Muscle layer of colon (tissue), 2 donors: ENCODE measurements around the gene ZNF333.
"Not testable (repeated sequence)": the region's sequence is repeated elsewhere in the genome, so short reads cannot be mapped to it uniquely, and the experiment has no call there.

Experiments used
- H3K27ac ChIP-seq: one replicate; pipeline ENCODE4 v1.7.0; 2013; ENCODE audit warnings: low read depth, mild to moderate bottlenecking, low read length, moderate library complexity
- H3K27me3 ChIP-seq, 2 donors: one replicate each; pipeline ENCODE4 v1.7.0; 2013; ENCODE audit warnings: low read length in 2 of 2, mild to moderate bottlenecking in 2 of 2; ENCODE audit not compliant: insufficient read depth in 2 of 2, control insufficient read depth in 1 of 2
- H3K36me3 ChIP-seq: one replicate; pipeline ENCODE4 v1.7.0; 2013; ENCODE audit warnings: mild to moderate bottlenecking, low read length; ENCODE audit not compliant: insufficient read depth
- H3K4me1 ChIP-seq: one replicate; pipeline ENCODE4 v1.7.0; 2013; ENCODE audit warnings: mild to moderate bottlenecking, low read length; ENCODE audit not compliant: insufficient read depth
- H3K4me3 ChIP-seq, 2 donors: one replicate each; pipeline ENCODE4 v1.7.0; 2013; ENCODE audit warnings: low read length in 2 of 2, low read depth in 1 of 2, mild to moderate bottlenecking in 1 of 2, moderate library complexity in 1 of 2
- H3K9ac ChIP-seq: one replicate; pipeline ENCODE4 v1.7.0; 2013; ENCODE audit warnings: low read length
- H3K9me3 ChIP-seq: one replicate; pipeline ENCODE4 v1.7.0; 2013; ENCODE audit warnings: mild to moderate bottlenecking, low read length
- donor health status: abdominal sarcoma.
- donor health status: Adenocarcinoma of cecum.

Gene ZNF333

DNA sequence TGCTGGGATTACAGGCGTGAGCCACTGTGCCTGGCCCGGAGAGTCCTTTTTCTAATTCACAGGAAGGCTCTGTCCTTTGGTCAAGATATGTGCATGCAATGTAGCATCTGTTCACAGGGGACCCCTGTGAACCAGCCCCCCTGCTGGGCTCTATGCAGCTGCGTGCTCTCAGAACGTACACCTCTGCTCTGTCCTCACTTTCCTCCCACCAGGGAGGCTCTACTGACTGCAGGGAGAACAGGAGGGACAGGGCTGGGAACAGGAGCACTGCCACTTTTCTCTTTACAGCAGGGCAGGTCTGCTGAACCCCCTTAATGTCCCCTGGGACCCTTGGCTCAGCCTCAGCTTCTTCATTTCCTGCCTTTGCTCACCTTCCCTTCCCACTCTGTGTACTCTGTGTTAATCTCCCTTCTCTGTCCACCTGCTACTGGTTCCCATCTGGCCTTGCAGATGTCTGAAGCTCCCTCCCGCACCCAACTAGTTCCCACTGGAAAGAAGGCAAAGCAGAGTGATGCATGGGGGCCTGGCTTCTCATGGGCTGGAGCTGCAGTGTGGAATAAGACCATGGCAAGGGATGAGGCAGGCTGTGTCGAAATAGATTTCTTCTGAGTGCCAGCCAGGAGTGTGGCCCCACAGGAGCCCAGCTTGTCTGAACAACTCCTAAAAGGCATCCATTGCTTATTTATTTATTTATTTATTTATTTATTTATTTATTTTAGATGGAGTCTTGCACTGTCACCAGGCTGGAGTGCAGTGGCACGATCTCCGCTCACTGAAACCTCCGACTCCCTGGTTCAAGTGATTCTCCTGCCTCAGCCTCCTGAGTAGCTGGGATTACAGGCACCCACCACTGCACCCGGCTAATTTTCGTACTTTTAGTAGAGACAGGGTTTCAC, 81.3 kb downstream of the ZNF333 start:
- H3K36me3 ChIP-seq = no peaks in the 10 kb centered on the region

DNA sequence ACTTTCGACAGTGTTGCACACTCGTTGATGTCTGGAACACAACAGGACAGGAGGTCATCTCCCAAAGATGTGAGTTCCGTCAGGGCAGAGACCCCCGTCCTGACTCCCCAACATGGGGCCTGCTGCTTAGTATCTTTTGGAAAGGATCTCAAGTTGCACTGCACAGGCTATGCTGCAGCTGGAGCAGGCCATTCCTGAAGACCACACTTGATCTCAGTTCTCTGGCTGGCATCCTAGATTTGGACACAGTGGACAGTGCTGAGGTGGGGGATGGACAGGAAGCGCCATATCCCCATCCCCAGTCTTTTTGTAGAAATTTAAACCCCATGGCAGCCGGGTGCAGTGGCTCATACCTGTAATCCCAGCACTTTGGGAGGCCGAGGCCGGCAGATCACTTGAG, 82.6 kb downstream of the ZNF333 start:
- H3K4me1 ChIP-seq = no peaks in the 10 kb centered on the region
- no peaks in the 10 kb centered on the region for H3K9me3 ChIP-seq
- H3K27ac ChIP-seq = no peak overlapping the region
- peaks cover 0 to 16% of the 10 kb centered on the region in 2 donors for H3K27me3 ChIP-seq
- no peaks in the 10 kb centered on the region for H3K36me3 ChIP-seq
- H3K4me3 ChIP-seq = no peak overlapping the region
- H3K9ac ChIP-seq = no peak overlapping the region

More for the DNA sequence above, 81.3 kb downstream of the ZNF333 start:
- no peak overlapping the region for H3K4me3 ChIP-seq
- no peak overlapping the region for H3K9ac ChIP-seq
- peaks cover 0 to 12% of the 10 kb centered on the region in 2 donors for H3K27me3 ChIP-seq
- no peaks in the 10 kb centered on the region for H3K4me1 ChIP-seq
- no peak overlapping the region for H3K27ac ChIP-seq
- no peaks in the 10 kb centered on the region for H3K9me3 ChIP-seq

DNA sequence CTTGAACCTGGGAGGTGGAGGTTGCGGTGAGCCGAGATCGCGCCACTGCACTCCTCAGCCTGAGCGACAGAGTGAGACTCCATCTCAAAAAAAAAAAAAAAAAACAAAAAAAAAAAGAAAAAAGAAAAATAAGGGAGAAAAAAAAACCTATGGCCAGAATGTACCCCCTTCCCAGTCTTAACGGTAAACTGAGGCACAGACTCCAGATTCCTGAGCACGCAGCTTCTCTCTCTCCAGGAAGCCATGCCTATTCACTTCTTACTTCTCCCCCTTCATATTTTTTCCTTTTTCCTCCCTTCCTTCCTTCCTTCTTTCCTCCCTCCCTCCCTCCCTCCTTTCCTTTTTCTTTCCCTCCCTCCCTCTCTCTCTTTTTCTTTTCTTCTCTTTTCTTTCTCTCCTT, 83.1 kb downstream of the ZNF333 start:
- no peak overlapping the region for H3K9ac ChIP-seq
- no peaks in the 10 kb centered on the region for H3K9me3 ChIP-seq
- H3K36me3 ChIP-seq = no peaks in the 10 kb centered on the region
- no peaks in the 10 kb centered on the region for H3K4me1 ChIP-seq
- H3K27me3 ChIP-seq = peaks cover 0 to 16% of the 10 kb centered on the region in 2 donors
- H3K4me3 ChIP-seq = no peak overlapping the region
- H3K27ac ChIP-seq = no peak overlapping the region

DNA sequence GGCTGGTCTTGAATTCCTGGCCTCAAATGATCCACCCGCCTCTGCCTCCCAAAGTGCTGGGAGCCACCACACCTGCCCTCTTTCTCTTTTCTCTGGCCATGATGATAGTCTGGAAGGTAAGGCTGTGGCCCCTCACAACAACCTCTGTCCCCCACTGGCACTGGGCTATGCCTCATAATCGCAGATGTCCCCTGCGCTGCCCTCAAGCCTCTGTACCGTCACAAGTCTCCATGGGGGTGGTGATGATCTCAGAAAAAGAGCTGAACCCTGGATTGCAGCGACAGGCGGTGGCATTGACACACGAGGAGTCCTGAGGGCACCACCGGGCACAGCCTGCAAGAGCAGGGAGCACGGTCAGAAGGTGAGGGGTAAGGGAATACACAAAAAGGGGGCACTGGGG, 83.9 kb downstream of the ZNF333 start:
- H3K9ac ChIP-seq, H3K9me3 ChIP-seq, H3K4me3 ChIP-seq, H3K27ac ChIP-seq, H3K27me3 ChIP-seq, H3K4me1 ChIP-seq, H3K36me3 ChIP-seq: not testable (repeated sequence)

DNA sequence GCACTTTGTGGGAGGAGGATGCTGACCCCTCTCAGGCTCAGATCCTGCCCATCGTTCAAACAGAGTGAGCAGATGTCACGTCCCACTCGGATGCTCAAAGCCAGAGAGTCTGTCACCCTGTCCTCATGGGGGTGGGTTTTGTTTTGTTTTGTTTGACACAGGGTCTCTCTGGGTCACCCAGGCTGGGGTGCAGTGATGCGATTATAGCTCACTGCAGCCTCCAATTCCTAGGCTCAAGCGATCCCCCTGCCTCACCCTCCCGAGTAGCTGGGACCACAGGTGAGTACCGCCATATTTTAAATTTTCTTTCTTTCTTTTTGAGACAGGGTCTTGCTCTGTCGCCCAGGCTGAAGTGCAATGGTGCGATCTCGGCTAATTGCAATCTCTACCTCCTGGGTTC, 84.5 kb downstream of the ZNF333 start:
- no peak overlapping the region for H3K9ac ChIP-seq
- peaks cover 0 to 10% of the 10 kb centered on the region in 2 donors for H3K27me3 ChIP-seq
- H3K4me3 ChIP-seq = no peak overlapping the region

GRCh38 chr19:14775326-14775725, 85.5 kb downstream of the ZNF333 start:
- H3K9ac ChIP-seq, H3K27me3 ChIP-seq, H3K27ac ChIP-seq, H3K4me1 ChIP-seq, H3K4me3 ChIP-seq, H3K36me3 ChIP-seq, H3K9me3 ChIP-seq: not testable (repeated sequence)

More for the DNA sequence above, 84.5 kb downstream of the ZNF333 start:
- Histone ChIP-seq H3K4me1 (no peaks in the 10 kb centered on the region), H3K9me3 (no peaks in the 10 kb centered on the region), H3K36me3 (no peaks in the 10 kb centered on the region), H3K27ac (no peak overlapping the region)

GRCh38 chr19:14775869-14776586, 86.2 kb downstream of the ZNF333 start:
- no peak overlapping the region for H3K9ac ChIP-seq
- H3K4me1 ChIP-seq = no peaks in the 10 kb centered on the region
- no peak overlapping the region for H3K4me3 ChIP-seq
- H3K27ac ChIP-seq = no peak overlapping the region
- no peaks in the 10 kb centered on the region for H3K36me3 ChIP-seq
- H3K9me3 ChIP-seq = no peaks in the 10 kb centered on the region
- peaks cover 0 to 10% of the 10 kb centered on the region in 2 donors for H3K27me3 ChIP-seq

- not testable (repeated sequence) for H3K27ac ChIP-seq, H3K27me3 ChIP-seq, H3K4me3 ChIP-seq, H3K4me1 ChIP-seq, H3K9me3 ChIP-seq, H3K9ac ChIP-seq, H3K36me3 ChIP-seq
Measured at GRCh38 chr19:14777645-14778044, 87.8 kb downstream of the ZNF333 start.

DNA sequence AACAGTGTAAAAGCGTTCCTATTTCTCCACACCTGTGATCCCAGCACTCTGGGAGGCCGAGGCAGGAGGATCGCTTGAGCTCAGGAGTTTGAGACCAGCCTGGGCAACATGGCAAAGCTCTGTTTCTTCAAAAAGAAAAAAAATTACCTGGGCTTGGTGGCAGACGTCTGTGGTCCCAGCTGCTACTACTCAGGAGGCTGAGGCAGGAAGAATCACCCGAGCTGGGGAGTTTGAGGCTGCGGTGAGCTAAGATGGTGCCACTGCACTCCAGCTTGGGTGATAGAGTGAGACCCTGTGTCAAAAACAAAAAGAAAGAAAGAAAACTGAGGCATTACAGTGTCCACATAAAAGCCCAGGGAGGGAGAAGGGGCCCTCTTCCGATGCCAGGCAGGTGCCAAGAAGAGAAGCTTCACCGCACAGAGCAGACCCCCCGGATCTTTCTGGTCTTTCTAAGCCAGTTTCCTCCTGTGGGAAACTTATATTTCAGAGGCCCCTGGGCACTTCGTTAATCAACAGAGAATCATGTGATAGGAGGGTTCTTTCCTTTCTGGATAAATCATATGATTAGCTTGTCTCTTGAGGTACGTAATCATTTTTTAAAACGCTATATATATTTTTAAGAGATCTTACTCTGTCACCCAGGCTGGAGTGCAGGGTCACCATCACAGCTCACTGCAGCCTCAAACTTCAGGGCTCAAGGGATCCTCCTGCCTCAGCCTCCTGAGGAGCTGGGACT, 88.4 kb downstream of the ZNF333 start, which contains the start of gene ADGRE2:
Gene ADGRE2, minus strand, starts transcription at position 451 of the 736 bp plus-strand sequence. CDS start 1,804 bp downstream, outside the sequence.
- H3K27me3 ChIP-seq, H3K36me3 ChIP-seq, H3K9ac ChIP-seq, H3K4me3 ChIP-seq, H3K27ac ChIP-seq, H3K9me3 ChIP-seq, H3K4me1 ChIP-seq: not testable (repeated sequence)

DNA sequence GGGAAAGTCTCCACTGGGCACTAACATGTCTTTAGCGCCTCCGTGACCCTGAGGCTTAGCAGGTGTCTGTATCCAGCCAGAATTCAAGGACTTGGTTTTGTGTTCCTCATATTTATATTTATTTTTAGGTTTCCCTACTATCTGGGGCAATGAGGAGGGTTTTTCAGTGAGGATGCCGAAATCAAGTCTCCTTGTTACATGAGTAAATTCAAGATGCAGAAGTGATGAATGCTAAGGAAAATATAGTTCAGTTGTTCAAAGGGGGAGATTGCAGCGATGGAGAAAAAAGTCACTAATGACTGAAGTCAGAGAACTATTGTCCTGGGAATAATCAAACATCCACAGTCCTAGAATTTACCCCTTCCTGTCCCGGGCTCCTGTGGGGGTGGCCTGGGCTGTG, 89.3 kb downstream of the ZNF333 start:
- Histone ChIP-seq H3K4me1 (no peaks in the 10 kb centered on the region), H3K9ac (no peak overlapping the region), H3K27me3 (peaks cover 0 to 10% of the 10 kb centered on the region in 2 donors), H3K36me3 (no peaks in the 10 kb centered on the region), H3K27ac (no peak overlapping the region), H3K9me3 (no peaks in the 10 kb centered on the region), H3K4me3 (no peak overlapping the region)

- H3K27me3 ChIP-seq, H3K4me3 ChIP-seq, H3K27ac ChIP-seq, H3K36me3 ChIP-seq, H3K9me3 ChIP-seq, H3K9ac ChIP-seq, H3K4me1 ChIP-seq: not testable (repeated sequence)
Measured at GRCh38 chr19:14780622-14781225, 90.9 kb downstream of the ZNF333 start.
